Fibroblast of lung (primary cell): Measurements from ENCODE around the gene NFATC2. TPM values are rescaled to one million over a fixed set of nuclear protein-coding genes. Genes with fewer than 3 reads are reported as not detected.

Experiments used
- DNase-seq, 2 donors: peaks; one replicate each; pipeline versions ENCODE4 v3.0.0 to v3.0.0-alpha.2; 2010; ENCODE audit warnings: low read depth in 2 of 2
- H2AFZ ChIP-seq: 2 replicates; pipeline ENCODE4 v1.5.1; 2012; ENCODE audit warnings: low read length, control low read depth, inconsistent platforms
- H3K27ac ChIP-seq: 2 replicates; pipeline ENCODE4 v1.5.1; 2011; ENCODE audit warnings: low read length, control low read depth; ENCODE audit not compliant: insufficient read depth
- H3K27me3 ChIP-seq: 2 replicates; pipeline ENCODE4 v1.5.1; 2011; ENCODE audit warnings: mild to moderate bottlenecking, low read length; ENCODE audit not compliant: control insufficient read depth, insufficient read depth
- H3K36me3 ChIP-seq: 2 replicates; pipeline ENCODE4 v1.5.1; 2011; ENCODE audit warnings: low read length; ENCODE audit not compliant: control insufficient read depth, insufficient read depth
- H3K4me1 ChIP-seq: 2 replicates; pipeline ENCODE4 v1.5.1; 2011; ENCODE audit warnings: low read length; ENCODE audit not compliant: control insufficient read depth, insufficient read depth; ENCODE audit errors: extremely low read depth
- H3K4me2 ChIP-seq: 2 replicates; pipeline ENCODE4 v1.5.1; 2011; ENCODE audit warnings: low read length, control low read depth; ENCODE audit not compliant: insufficient read depth; ENCODE audit errors: extremely low read depth
- H3K4me3 ChIP-seq, 4 experiments: fragments of 200-600 bp in 1 of 4; sonication (generic) in 1 of 4; replicated peaks in 1 of 4; 2 replicates each; pipeline ENCODE4 v1.5.1; 2011 to 2016; ENCODE audit warnings: low read length in 4 of 4, low read depth in 3 of 4, mild to moderate bottlenecking in 3 of 4, control low read depth in 2 of 4, inconsistent platforms in 1 of 4, mixed read lengths in 1 of 4; ENCODE audit not compliant: insufficient read depth in 1 of 4; ENCODE audit errors: control extremely low read depth in 1 of 4
- H3K79me2 ChIP-seq: 2 replicates; pipeline ENCODE4 v1.5.1; 2012; ENCODE audit warnings: mild to moderate bottlenecking, low read length, inconsistent platforms; ENCODE audit not compliant: control insufficient read depth, insufficient read depth
- H3K9ac ChIP-seq: 2 replicates; pipeline ENCODE4 v1.5.1; 2011; ENCODE audit warnings: mild to moderate bottlenecking, low read length, control low read depth; ENCODE audit not compliant: insufficient read depth
- H3K9me3 ChIP-seq: 2 replicates; pipeline ENCODE4 v1.5.1; 2012; ENCODE audit warnings: low read depth, low read length; ENCODE audit not compliant: control insufficient read depth, insufficient read depth
- H4K20me1 ChIP-seq: 2 replicates; pipeline ENCODE4 v1.5.1; 2011; ENCODE audit warnings: low read length; ENCODE audit not compliant: control insufficient read depth, insufficient read depth; ENCODE audit errors: extremely low read depth
- CTCF ChIP-seq, 2 donors: IDR thresholded peaks in 1 of 2; conservative IDR thresholded peaks in 1 of 2; 1 replicate in 1 of 2; 2 replicates in 1 of 2; pipeline ENCODE4 v1.5.1; 2011 to 2012; ENCODE audit warnings: low read length in 2 of 2, control low read depth in 1 of 2, inconsistent platforms in 1 of 2, low read depth in 1 of 2, mild to moderate bottlenecking in 1 of 2
- EZH2 ChIP-seq: IDR thresholded peaks from 2 replicates; pipeline ENCODE4 v1.5.1; 2012; ENCODE audit warnings: low read length, control low read depth, mild to moderate bottlenecking; ENCODE audit errors: missing control alignments
- polyA plus RNA-seq, 2 donors: library from polyadenylated mRNA; depleted of rRNA in 1 of 2; stranded (reverse) in 1 of 2; unstranded in 1 of 2; fragments of >200 nt; gene quantifications; 2 replicates each; pipeline ENCODE4 v1.2.1, GENCODE V29; 2011 to 2012; ENCODE audit warnings: missing spikeins in 1 of 2
- total RNA-seq: library from RNA; depleted of rRNA; stranded (reverse); fragments of >200 nt; gene quantifications from 2 replicates; pipeline ENCODE4 v1.2.1, GENCODE V29; 2014

The NFATC2 gene
- total and polyA plus RNA-seq, 2 donors (not counting 1 experiment from before 2014, with no cell fraction given), result 0.50 to 1.2 TPM

GRCh38 chr20:51532577-51533191, 9.8 kb downstream of the NFATC2 start:
- no peaks in the 10 kb centered on the region for H3K9me3 ChIP-seq
- DNase-seq, result peak; percentile 19 to 72
- no peak overlapping the region for H2AFZ ChIP-seq
- peak overlapping the region; percentile 46 for H3K27ac ChIP-seq
- no peak for TF ChIP-seq EZH2
- TF ChIP-seq CTCF (conservative IDR thresholded peaks at IDR 0.05 in 1 of 2, IDR thresholded peaks at IDR 0.05 in 1 of 2; ENCODE audit: low read depth in 1 of 2, low read length in 2 of 2), result no peak
- peak overlapping the region; percentile 32 for H3K9ac ChIP-seq
- no peak overlapping the region for H3K4me2 ChIP-seq
- no peaks in the 10 kb centered on the region for H3K36me3 ChIP-seq
- peaks cover 19% of the 10 kb centered on the region for H3K4me1 ChIP-seq
- H4K20me1 ChIP-seq, result no peaks in the 10 kb centered on the region
- no peaks in the 10 kb centered on the region for H3K79me2 ChIP-seq
- H3K27me3 ChIP-seq, result no peaks in the 10 kb centered on the region
- no peak overlapping the region for H3K4me3 ChIP-seq

- H3K9ac ChIP-seq, result no peak overlapping the region
Measured at GRCh38 chr20:51531712-51532456, 10.6 kb downstream of the NFATC2 start.

DNA sequence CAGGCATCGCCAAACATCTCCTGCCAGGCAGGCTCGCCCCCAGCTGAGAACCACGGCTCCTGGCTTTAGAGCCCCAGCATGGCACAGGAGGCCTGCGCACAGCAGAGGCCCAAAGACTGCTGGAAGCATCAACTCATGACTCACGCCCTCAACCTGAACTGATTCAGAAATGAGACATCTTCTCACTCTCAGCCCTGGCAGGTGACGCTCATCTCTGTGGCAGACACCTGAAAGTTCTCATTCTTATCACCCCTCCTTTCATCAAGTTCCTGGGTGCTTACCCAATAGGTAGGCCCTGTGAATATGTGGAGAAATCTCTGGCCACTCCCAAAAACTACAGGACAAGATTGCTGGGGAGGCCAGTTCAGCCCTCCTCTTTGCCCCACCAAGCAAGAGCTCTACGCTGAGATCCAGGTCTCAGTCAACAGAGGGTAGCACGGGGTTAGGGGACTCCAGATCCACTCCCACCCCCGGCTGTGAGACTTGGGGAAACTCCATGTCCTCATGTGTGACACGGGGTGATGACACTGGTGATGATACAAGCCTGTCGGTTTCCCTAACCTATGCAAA, 11.3 kb downstream of the NFATC2 start:
- peak in 1 of 2 donors; percentile 53 for DNase-seq
- no peak overlapping the region for H3K4me3 ChIP-seq
- H3K9ac ChIP-seq, result no peak overlapping the region
- H3K4me2 ChIP-seq, result no peak overlapping the region
- no peaks in the 10 kb centered on the region for H3K9me3 ChIP-seq
- H3K79me2 ChIP-seq, result no peaks in the 10 kb centered on the region
- no peaks in the 10 kb centered on the region for H4K20me1 ChIP-seq
- no peaks in the 10 kb centered on the region for H3K27me3 ChIP-seq
- peaks cover 19% of the 10 kb centered on the region for H3K4me1 ChIP-seq
- H3K36me3 ChIP-seq, result no peaks in the 10 kb centered on the region
- no peak overlapping the region for H2AFZ ChIP-seq
- H3K27ac ChIP-seq, result no peak overlapping the region
- TF ChIP-seq CTCF (conservative IDR thresholded peaks at IDR 0.05 in 1 of 2, IDR thresholded peaks at IDR 0.05 in 1 of 2; ENCODE audit: low read depth in 1 of 2, low read length in 2 of 2) (no peak), EZH2 (no peak)

More at GRCh38 chr20:51531712-51532456, 10.6 kb downstream of the NFATC2 start:
- Histone ChIP-seq H3K9me3 (no peaks in the 10 kb centered on the region), H3K4me3 (no peak overlapping the region), H3K4me2 (no peak overlapping the region), H3K4me1 (peaks cover 19% of the 10 kb centered on the region), H2AFZ (no peak overlapping the region), H3K79me2 (no peaks in the 10 kb centered on the region), H3K36me3 (no peaks in the 10 kb centered on the region), H4K20me1 (no peaks in the 10 kb centered on the region), H3K27ac (peak overlapping the region; percentile 46), H3K27me3 (no peaks in the 10 kb centered on the region)
- no peak for TF ChIP-seq EZH2
- no peak for DNase-seq
